Endothelial cell of umbilical vein (primary cell): Measurements from ENCODE around the gene PPARD.

Source experiments
- EZH2 ChIP-seq: IDR thresholded peaks from 2 replicates; pipeline ENCODE4 v1.6.1; 2012; ENCODE audit warnings: borderline replicate concordance, low read depth, mild to moderate bottlenecking, moderate library complexity, low read length, inconsistent platforms; ENCODE audit not compliant: severe bottlenecking
- FOS ChIP-seq: IDR thresholded peaks from 2 replicates; pipeline ENCODE4 v1.6.1; 2011; ENCODE audit warnings: mild to moderate bottlenecking, low read length, moderate library complexity, borderline replicate concordance; ENCODE audit not compliant: insufficient read depth
- GATA2 ChIP-seq: IDR thresholded peaks from 2 replicates; pipeline ENCODE4 v1.7.0; 2011; ENCODE audit warnings: low read depth, mild to moderate bottlenecking, moderate library complexity, mixed read lengths, low read length; ENCODE audit not compliant: insufficient read length, insufficient read depth
- JUN ChIP-seq: IDR thresholded peaks from 2 replicates; pipeline ENCODE4 v1.6.1; 2011; ENCODE audit warnings: borderline replicate concordance, low read depth; ENCODE audit not compliant: insufficient read length, insufficient read depth
- POLR2A ChIP-seq: IDR thresholded peaks from 2 replicates; pipeline ENCODE4 v1.6.1; 2012; ENCODE audit warnings: low read depth, mild to moderate bottlenecking, control low read depth, low read length
- TF ChIP-seq, protein P1 (sequence below): IDR thresholded peaks from 2 replicates; pipeline ENCODE4 v1.6.1; 2011; ENCODE audit not compliant: insufficient read depth, insufficient read length
- TF ChIP-seq, protein P2 (sequence below), 2 donors: IDR thresholded peaks; 1 replicate in 1 of 2; 2 replicates in 1 of 2; pipeline ENCODE4 v1.5.1; 2011; ENCODE audit warnings: low read length in 2 of 2, mild to moderate bottlenecking in 2 of 2, moderate library complexity in 2 of 2, control low read depth in 1 of 2, inconsistent platforms in 1 of 2, low read depth in 1 of 2; ENCODE audit not compliant: insufficient read depth in 1 of 2; ENCODE audit errors: extremely low read depth in 1 of 2

GRCh38 chr6:35403544-35404442, 61.4 kb downstream of the PPARD start:
- TF ChIP-seq, protein P1, sequence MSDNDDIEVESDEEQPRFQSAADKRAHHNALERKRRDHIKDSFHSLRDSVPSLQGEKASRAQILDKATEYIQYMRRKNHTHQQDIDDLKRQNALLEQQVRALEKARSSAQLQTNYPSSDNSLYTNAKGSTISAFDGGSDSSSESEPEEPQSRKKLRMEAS, result no peak
- TF ChIP-seq, protein P2, sequence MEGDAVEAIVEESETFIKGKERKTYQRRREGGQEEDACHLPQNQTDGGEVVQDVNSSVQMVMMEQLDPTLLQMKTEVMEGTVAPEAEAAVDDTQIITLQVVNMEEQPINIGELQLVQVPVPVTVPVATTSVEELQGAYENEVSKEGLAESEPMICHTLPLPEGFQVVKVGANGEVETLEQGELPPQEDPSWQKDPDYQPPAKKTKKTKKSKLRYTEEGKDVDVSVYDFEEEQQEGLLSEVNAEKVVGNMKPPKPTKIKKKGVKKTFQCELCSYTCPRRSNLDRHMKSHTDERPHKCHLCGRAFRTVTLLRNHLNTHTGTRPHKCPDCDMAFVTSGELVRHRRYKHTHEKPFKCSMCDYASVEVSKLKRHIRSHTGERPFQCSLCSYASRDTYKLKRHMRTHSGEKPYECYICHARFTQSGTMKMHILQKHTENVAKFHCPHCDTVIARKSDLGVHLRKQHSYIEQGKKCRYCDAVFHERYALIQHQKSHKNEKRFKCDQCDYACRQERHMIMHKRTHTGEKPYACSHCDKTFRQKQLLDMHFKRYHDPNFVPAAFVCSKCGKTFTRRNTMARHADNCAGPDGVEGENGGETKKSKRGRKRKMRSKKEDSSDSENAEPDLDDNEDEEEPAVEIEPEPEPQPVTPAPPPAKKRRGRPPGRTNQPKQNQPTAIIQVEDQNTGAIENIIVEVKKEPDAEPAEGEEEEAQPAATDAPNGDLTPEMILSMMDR (IDR thresholded peaks at IDR 0.05; ENCODE audit: extremely low read depth in 1 of 2, insufficient read depth in 1 of 2, low read depth in 1 of 2, low read length in 2 of 2), result no peak
- no peak for TF ChIP-seq EZH2
- TF ChIP-seq FOS, result no peak
- TF ChIP-seq JUN, result no peak
- no peak for TF ChIP-seq POLR2A
- TF ChIP-seq GATA2, result no peak
